Neural cell (in vitro differentiated cells): Measurements from ENCODE around the gene SESN1. TPM values are rescaled to one million over a fixed set of nuclear protein-coding genes. Genes with fewer than 3 reads are reported as not detected.

Experiments
- H2AFZ ChIP-seq: fragments of 200-600, 300-800 bp; sonication (generic), shearing (Covaris generic); 2 replicates; pipeline ENCODE4 v1.6.0; 2014; ENCODE audit warnings: low read depth, mild to moderate bottlenecking, antibody characterized with exemption, low read length, moderate library complexity
- H3F3A ChIP-seq: fragments of 200-600 bp; shearing (Covaris generic); 2 replicates; pipeline ENCODE4 v1.6.1; 2016; ENCODE audit warnings: mild to moderate bottlenecking, moderate library complexity, mixed read lengths, antibody characterized with exemption, low read length; ENCODE audit not compliant: insufficient read depth, poor library complexity, severe bottlenecking
- H3K27ac ChIP-seq: fragments of 200-600, 300-800 bp; sonication (generic), shearing (Covaris generic); 2 replicates; pipeline ENCODE4 v1.5.1; 2014; ENCODE audit warnings: mild to moderate bottlenecking, low read length, moderate library complexity
- H3K27me3 ChIP-seq: fragments of 300-800, 200-600 bp; sonication (generic), shearing (Covaris generic); 2 replicates; pipeline ENCODE4 v1.6.0; 2014; ENCODE audit warnings: mild to moderate bottlenecking, low read depth, low read length, moderate library complexity; ENCODE audit not compliant: insufficient read depth
- H3K36me3 ChIP-seq: fragments of 300-800, 200-600 bp; sonication (generic), shearing (Covaris generic); 2 replicates; pipeline ENCODE4 v1.5.1; 2014; ENCODE audit warnings: mild to moderate bottlenecking, antibody characterized with exemption, low read length, moderate library complexity; ENCODE audit not compliant: insufficient read depth
- H3K4me2 ChIP-seq: fragments of 300-800, 200-600 bp; sonication (generic), shearing (Covaris generic); 2 replicates; pipeline ENCODE4 v1.6.0; 2014; ENCODE audit warnings: mild to moderate bottlenecking, low read length
- H3K4me3 ChIP-seq: fragments of 300-800, 200-600 bp; sonication (generic), shearing (Covaris generic); 2 replicates; pipeline ENCODE4 v1.5.1; 2014; ENCODE audit warnings: mild to moderate bottlenecking, low read length, moderate library complexity
- H3K79me2 ChIP-seq: fragments of 200-600 bp; shearing (Covaris generic); replicated peaks from 2 replicates; pipeline ENCODE4 v1.6.0; 2014; ENCODE audit warnings: mild to moderate bottlenecking, low read length, moderate library complexity; ENCODE audit not compliant: insufficient read depth
- H3K9ac ChIP-seq: fragments of 300-800, 200-600 bp; sonication (generic), shearing (Covaris generic); 2 replicates; pipeline ENCODE4 v1.6.1; 2016; ENCODE audit warnings: mild to moderate bottlenecking, low read length, mixed read lengths
- H3K9me2 ChIP-seq: fragments of 200-600 bp; shearing (Covaris generic); 2 replicates; pipeline ENCODE4 v1.6.1; 2016; ENCODE audit warnings: mild to moderate bottlenecking, low read length, mixed read lengths; ENCODE audit not compliant: insufficient read depth
- H3K9me3 ChIP-seq: fragments of 200-600, 300-800 bp; sonication (generic), shearing (Covaris generic); 2 replicates; pipeline ENCODE4 v1.6.1; 2016; ENCODE audit warnings: mild to moderate bottlenecking, mixed run types, low read length, moderate library complexity, mixed read lengths
- H4K20me1 ChIP-seq: fragments of 200-600 bp; shearing (Covaris generic); 2 replicates; pipeline ENCODE4 v1.6.1; 2016; ENCODE audit warnings: mild to moderate bottlenecking, mixed run types; ENCODE audit not compliant: insufficient read depth
- CTCF ChIP-seq: fragments of 450-650 bp; IDR thresholded peaks from 2 replicates; pipeline ENCODE4 v1.5.1; 2014; ENCODE audit warnings: antibody characterized with exemption, mild to moderate bottlenecking, moderate library complexity; ENCODE audit not compliant: poor library complexity, severe bottlenecking
- EP300 ChIP-seq: fragments of 450-650 bp; conservative IDR thresholded peaks from 2 replicates; pipeline ENCODE4 v1.6.1; 2014; ENCODE audit warnings: antibody characterized with exemption, mild to moderate bottlenecking, moderate library complexity; ENCODE audit not compliant: poor library complexity, severe bottlenecking
- EZH2 ChIP-seq: fragments of 200-600, 300-800 bp; shearing (Covaris generic), sonication (generic); IDR thresholded peaks from 2 replicates; pipeline ENCODE4 v1.6.1; 2014; ENCODE audit warnings: antibody characterized with exemption, low read length, borderline replicate concordance, mild to moderate bottlenecking; ENCODE audit not compliant: insufficient read depth, poor library complexity, severe bottlenecking
- MXI1 ChIP-seq: fragments of 450-650 bp; conservative IDR thresholded peaks from 2 replicates; pipeline ENCODE4 v1.6.1; 2014; ENCODE audit warnings: antibody characterized with exemption, mild to moderate bottlenecking; ENCODE audit not compliant: poor library complexity, severe bottlenecking
- POLR2AphosphoS5 ChIP-seq: IDR thresholded peaks from 2 replicates; pipeline ENCODE4 v1.6.1; 2012
- RAD21 ChIP-seq: fragments of 450-650 bp; conservative IDR thresholded peaks from 2 replicates; pipeline ENCODE4 v1.6.1; 2014; ENCODE audit warnings: antibody characterized with exemption, mild to moderate bottlenecking, moderate library complexity
- REST ChIP-seq: IDR thresholded peaks from 2 replicates; pipeline ENCODE4 v1.6.1; 2012; ENCODE audit warnings: borderline replicate concordance
- SMC3 ChIP-seq: fragments of 450-650 bp; conservative IDR thresholded peaks from 2 replicates; pipeline ENCODE4 v1.6.1; 2014; ENCODE audit warnings: antibody characterized with exemption, mild to moderate bottlenecking, moderate library complexity; ENCODE audit not compliant: poor library complexity
- TAF1 ChIP-seq: IDR thresholded peaks from 2 replicates; pipeline ENCODE4 v1.6.1; 2012; ENCODE audit warnings: low read depth
- polyA plus RNA-seq: library from polyadenylated mRNA; depleted of rRNA; stranded (reverse); fragments of >200 nt; gene quantifications from 2 replicates; pipeline ENCODE4 v1.2.3, GENCODE V29; 2014

The SESN1 gene
- polyA plus RNA-seq, 1 donor from 2014 or later, result 46.4 TPM

- no peak overlapping the region for H3K4me3 ChIP-seq
- H3K9me3 ChIP-seq, result no peaks in the 10 kb centered on the region
- no peaks in the 10 kb centered on the region for H3K27me3 ChIP-seq
- no peaks in the 10 kb centered on the region for H3K79me2 ChIP-seq
- H2AFZ ChIP-seq, result no peak overlapping the region
- H3K27ac ChIP-seq, result no peak overlapping the region
- H4K20me1 ChIP-seq, result no peaks in the 10 kb centered on the region
- H3K36me3 ChIP-seq, result no peaks in the 10 kb centered on the region
- H3K9me2 ChIP-seq, result no peaks in the 10 kb centered on the region
- H3K4me2 ChIP-seq, result no peak overlapping the region
- H3F3A ChIP-seq, result no peaks in the 10 kb centered on the region
- no peak overlapping the region for H3K9ac ChIP-seq
- TF ChIP-seq RAD21 (no peak), EP300 (no peak), EZH2 (no peak), POLR2AphosphoS5 (no peak), CTCF (no peak), REST (no peak), TAF1 (no peak), SMC3 (no peak), MXI1 (no peak)
Observed at GRCh38 chr6:108996208-108996607, 98.4 kb downstream of the SESN1 start.

- Histone ChIP-seq H3K27ac (no peak overlapping the region), H3K27me3 (no peaks in the 10 kb centered on the region), H3K9me2 (no peaks in the 10 kb centered on the region), H2AFZ (no peak overlapping the region), H3K4me2 (no peak overlapping the region), H4K20me1 (no peaks in the 10 kb centered on the region), H3K9me3 (no peaks in the 10 kb centered on the region), H3K79me2 (no peaks in the 10 kb centered on the region), H3F3A (no peaks in the 10 kb centered on the region), H3K36me3 (no peaks in the 10 kb centered on the region), H3K4me3 (no peak overlapping the region), H3K9ac (no peak overlapping the region)
- no peak for TF ChIP-seq RAD21
- no peak for TF ChIP-seq EP300
- no peak for TF ChIP-seq EZH2
- TF ChIP-seq POLR2AphosphoS5, result no peak
- no peak for TF ChIP-seq REST
- no peak for TF ChIP-seq TAF1
- no peak for TF ChIP-seq MXI1
Observed at GRCh38 chr6:108995296-108995695, 99.3 kb downstream of the SESN1 start.
